Measurements from ENCODE around the gene MROH8.
A peak's percentile ranks its signal among the peaks of the same experiment; 100 is the strongest.

Gene MROH8

GRCh38 chr20:37178839-37179682 is at the start of gene MROH8, which contains the start of gene RPN2:
TSS of gene MROH8 (minus strand) at chr20:37179548.
TSS of gene RPN2 (plus strand) at chr20:37179330. CDS start at chr20:37179357, 27 bp downstream.
- DNase-seq = peak; percentile 43 to 99 (median 95)

- no peak for DNase-seq
These were observed 49.3 kb upstream of the MROH8 start for GRCh38 chr20:37228656-37229055.

- no peak for DNase-seq
These were observed 48.7 kb upstream of the MROH8 start for GRCh38 chr20:37228082-37228481.

GRCh38 chr20:37226889-37227288 is 47.5 kb upstream of the MROH8 start:
- DNase-seq = no peak

- no peak for DNase-seq
These were observed 45.8 kb upstream of the MROH8 start for GRCh38 chr20:37225146-37225545.

GRCh38 chr20:37223053-37223452 is 43.7 kb upstream of the MROH8 start:
- peak in 2 of 56 donors; percentile 11 to 34 for DNase-seq

GRCh38 chr20:37222086-37222485 is 42.7 kb upstream of the MROH8 start:
- no peak for DNase-seq

- no peak for DNase-seq
These were observed 41.4 kb upstream of the MROH8 start for GRCh38 chr20:37220731-37221130.

GRCh38 chr20:37219751-37220668 is 40.7 kb upstream of the MROH8 start:
- no peak for DNase-seq

- no peak for DNase-seq
These were observed 39.6 kb upstream of the MROH8 start for GRCh38 chr20:37218976-37219375.

- no peak for DNase-seq
These were observed 39.1 kb upstream of the MROH8 start for GRCh38 chr20:37218441-37218840.

- no peak for DNase-seq
These were observed 30.4 kb upstream of the MROH8 start for GRCh38 chr20:37209661-37210314.

GRCh38 chr20:37209193-37209592 is 29.8 kb upstream of the MROH8 start:
- DNase-seq = no peak

GRCh38 chr20:37207171-37207570 is 27.8 kb upstream of the MROH8 start:
- DNase-seq = no peak

- no peak for DNase-seq
These were observed 26.4 kb upstream of the MROH8 start for GRCh38 chr20:37205794-37206193.

GRCh38 chr20:37205130-37205529 is 25.8 kb upstream of the MROH8 start:
- DNase-seq = no peak

- DNase-seq = no peak
These were observed 24.7 kb upstream of the MROH8 start for GRCh38 chr20:37204056-37204455.

GRCh38 chr20:37202267-37202943 is 23.1 kb upstream of the MROH8 start:
- peak in 4 of 56 donors; percentile 7 to 65 (median 12) for DNase-seq

- no peak for DNase-seq
These were observed 22.4 kb upstream of the MROH8 start for GRCh38 chr20:37201827-37202162.

GRCh38 chr20:37200926-37201826 is 21.8 kb upstream of the MROH8 start:
- DNase-seq = no peak

Data from nucleus accumbens (tissue), 56 donors.